GM21619 (cell line): ENCODE measurements around the gene GSC2.
A peak's percentile ranks its signal among the peaks of the same experiment; 100 is the strongest.
"Not testable (repeated sequence)": the region's sequence is repeated elsewhere in the genome, so short reads cannot be mapped to it uniquely, and the experiment has no call there.

ENCODE experiments used
- ATAC-seq: cut with Tn5 transposase; IDR thresholded peaks from one replicate; pipeline ENCODE4 v1.9.1; 2021; ENCODE audit not compliant: unreplicated experiment

The GSC2 gene

GRCh38 chr22:19178065-19178656 lies 28.1 kb upstream of the GSC2 start:
- ATAC-seq, result peak; percentile 31

GRCh38 chr22:19177164-19178064 lies 27.3 kb upstream of the GSC2 start:
- ATAC-seq, result no peak

GRCh38 chr22:19176732-19177131 lies 26.6 kb upstream of the GSC2 start:
- no peak for ATAC-seq

GRCh38 chr22:19176175-19176643 lies 26.1 kb upstream of the GSC2 start:
- ATAC-seq, result no peak

GRCh38 chr22:19175602-19176174 lies 25.6 kb upstream of the GSC2 start:
- no peak for ATAC-seq

DNA sequence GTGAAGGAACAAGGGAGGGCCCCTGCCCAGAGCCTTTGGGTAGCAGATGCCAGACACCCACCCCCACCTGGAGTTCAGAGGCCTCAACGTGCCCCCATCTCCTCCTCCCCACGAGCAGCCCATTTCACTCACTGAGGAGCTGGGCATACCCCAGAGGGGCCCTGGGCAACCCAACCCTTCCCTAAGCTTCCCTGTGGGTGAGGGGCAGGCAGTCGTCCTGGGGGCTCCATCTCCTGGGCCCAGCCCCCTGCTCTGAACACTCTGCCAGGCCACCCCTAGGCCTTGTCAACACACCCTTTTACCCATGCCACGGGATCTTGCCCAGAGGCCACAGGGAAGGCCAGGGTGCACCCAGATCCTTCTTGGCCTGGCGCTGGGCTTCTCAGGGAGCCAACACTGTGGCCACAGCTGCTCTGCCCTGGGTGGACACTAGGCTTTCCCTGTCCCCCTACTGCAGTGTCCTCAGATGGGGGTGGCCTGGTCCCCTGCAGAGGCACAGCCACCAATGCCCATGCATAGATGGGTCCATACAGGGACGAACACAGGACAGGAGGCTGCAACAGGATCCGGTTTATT lies 25.0 kb upstream of the GSC2 start:
- no peak for ATAC-seq

DNA sequence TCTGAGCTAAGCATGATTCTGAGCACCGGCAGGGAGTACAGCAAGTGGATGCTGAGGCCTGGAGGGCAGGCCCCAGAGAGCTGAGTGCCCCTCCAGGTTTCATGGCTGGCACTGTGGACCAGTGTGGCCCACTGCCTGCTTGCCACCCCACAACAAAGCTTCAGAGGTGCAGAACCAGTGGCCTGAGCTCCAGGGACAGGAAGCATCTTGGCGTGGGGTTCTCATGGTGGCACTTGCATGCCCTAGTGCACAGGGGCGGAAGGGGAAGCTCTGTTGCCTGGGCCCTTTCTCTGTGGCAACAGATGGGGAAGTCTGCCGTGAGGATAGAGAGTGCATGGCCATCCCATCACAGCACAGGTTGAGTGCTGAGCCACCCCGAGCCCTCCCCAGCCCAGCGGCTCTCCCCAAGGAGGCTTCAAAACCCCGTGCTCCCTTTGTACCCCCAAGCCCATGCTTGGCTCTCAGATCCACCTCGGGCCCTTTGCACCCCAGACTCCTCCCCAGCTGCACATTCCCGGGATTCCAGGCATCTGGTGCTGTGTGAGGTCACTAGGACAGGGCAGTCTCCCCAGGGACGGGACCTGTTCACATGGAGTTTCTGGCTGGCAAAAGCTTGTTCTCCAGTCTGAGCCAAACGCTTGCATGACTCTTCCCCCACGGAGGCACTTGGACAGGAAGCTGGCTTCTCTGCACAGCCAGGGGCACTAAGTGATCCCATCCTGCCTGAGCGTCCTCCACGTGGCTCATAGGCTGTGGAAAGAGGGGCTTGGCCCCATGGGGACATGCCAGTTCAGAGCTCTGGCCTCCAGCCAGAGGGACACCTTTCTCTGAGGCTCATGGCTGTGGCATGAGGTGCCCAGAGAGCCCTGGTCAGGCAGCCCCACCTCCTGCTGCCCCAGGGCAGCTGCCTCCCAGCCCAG lies 24.3 kb upstream of the GSC2 start:
- ATAC-seq, result no peak

DNA sequence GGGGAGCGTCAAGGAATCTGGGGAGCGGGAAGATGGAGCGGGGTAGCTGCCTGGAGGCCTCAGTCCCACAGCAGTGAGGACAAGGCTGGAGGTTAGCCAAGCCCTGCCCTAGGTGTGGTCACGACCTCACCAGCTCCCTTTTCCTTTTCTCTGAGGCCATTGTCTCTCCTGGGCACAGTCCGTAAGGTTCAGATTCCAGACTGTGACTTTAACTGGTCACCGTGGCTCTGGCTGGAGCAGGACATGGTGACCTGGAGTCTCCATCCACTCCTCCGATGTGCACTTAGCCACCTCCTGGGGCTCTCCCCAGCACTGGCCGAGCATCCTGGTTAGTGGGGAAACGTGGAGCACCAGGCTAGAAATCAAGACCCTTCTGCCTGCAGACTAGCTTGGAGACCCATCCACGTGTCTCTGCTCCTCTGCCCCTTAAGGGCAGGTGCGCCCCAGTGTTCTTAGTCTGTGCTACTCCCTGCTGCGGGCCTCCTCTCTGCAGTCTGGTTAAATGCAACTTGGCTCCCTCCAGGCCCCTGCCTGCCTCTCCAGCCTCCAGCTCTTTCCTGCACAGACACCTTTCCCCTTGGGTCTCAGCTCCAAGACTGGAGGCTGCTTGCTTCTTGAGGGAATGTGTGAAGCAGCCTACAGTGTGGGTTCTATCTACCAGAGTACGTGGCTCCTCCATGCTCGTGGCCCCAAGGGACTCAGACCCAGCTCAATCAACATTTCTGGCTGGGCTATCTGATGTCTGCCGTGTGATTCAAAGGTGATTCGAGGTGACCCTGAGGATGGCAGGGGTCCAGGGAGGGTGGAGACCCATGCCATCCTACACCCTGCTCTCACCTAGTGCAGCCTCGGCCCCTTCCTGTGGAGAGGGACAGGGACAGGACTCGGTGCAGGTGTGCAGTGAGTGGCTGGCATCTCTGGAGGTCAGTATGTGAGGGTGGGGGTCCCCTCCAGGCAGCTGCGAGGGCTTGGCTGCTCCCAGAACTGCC lies 23.2 kb upstream of the GSC2 start:
- ATAC-seq, result no peak

DNA sequence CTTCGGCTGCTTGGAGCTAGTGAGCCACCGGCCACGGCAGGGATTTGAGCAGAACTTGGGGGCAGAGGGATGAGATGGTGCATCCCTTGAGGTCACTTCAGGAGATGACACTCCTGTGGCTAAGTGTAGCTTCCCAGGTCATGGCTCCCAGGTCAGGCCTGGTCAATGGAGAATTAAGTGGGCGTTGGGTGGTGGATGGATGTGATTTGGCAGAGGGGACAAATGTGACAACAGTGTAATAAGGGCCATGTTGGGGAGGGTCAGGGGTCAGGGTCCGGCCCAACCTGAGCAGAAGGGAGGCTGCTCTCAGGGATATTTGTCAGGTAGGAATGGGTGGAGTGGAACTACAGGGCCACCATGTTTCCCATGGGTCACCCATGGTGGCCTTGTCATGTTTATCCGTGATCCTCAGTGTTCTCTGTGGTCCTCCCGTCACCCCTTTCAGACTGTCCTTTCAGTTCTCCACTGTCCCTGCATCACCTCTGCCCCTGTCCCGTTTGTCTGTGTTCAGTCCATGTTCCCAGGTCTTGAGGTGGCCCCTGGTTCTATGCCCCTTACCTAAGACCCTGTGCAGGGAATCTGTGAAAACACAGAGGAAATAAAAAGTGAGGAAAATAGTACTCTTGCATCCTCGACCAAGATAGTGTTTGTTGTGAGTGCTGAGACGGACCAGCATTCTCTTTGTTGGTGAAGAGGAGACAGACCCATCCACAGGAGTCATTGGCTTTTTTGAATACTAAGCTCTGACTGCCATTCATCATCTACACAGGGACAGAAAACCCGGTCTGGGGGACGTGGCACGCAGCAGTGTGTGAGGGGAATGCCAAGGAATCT lies 22.3 kb upstream of the GSC2 start:
- no peak for ATAC-seq

- no peak for ATAC-seq
Observed at GRCh38 chr22:19169947-19170318, 19.8 kb upstream of the GSC2 start.

DNA sequence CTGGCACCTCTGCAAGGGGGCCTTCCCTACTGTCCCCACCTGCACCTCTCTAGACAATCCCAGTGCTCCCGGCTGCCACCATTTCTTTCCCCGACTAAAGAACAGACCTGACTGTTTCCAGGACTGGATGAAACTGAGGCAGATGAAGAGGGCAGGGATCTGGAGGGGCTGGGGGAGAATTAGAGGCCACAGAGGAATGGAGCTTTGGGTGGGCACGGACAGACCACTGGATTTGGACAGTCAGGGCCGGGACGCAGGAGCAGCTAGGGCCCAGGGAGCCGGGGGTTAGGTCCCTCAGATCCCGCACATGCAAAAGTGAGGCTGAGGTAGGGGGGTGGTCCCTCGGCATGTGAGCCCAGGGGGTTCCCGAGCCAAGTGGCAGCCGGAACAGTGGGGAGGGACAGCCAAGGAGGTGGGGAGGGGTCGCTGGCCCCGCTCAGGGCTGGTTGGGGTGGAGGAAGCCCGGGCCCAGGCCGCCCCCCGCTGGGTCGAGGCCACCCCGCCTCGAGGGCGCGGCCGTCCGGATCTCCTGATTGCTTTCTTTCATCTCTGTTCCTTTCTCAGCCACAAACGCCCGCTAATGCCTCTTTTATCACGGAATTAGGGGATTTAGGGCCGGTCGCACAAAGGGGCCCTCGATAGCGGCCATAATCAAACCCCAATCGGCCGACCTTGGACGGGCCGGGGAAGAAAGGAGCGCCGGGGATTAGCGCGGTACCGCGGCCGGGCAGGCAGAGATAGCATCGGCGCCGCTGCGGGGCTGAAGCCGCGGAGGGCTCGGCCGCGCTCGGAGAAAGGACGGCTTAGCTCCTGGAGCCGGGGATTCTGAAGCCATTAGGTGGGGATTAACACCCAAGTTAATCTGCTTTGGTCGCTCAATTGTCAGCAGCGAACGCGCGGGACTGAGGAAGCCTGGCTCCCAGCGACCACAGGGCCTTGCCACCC lies 19.2 kb upstream of the GSC2 start:
- ATAC-seq, result no peak

DNA sequence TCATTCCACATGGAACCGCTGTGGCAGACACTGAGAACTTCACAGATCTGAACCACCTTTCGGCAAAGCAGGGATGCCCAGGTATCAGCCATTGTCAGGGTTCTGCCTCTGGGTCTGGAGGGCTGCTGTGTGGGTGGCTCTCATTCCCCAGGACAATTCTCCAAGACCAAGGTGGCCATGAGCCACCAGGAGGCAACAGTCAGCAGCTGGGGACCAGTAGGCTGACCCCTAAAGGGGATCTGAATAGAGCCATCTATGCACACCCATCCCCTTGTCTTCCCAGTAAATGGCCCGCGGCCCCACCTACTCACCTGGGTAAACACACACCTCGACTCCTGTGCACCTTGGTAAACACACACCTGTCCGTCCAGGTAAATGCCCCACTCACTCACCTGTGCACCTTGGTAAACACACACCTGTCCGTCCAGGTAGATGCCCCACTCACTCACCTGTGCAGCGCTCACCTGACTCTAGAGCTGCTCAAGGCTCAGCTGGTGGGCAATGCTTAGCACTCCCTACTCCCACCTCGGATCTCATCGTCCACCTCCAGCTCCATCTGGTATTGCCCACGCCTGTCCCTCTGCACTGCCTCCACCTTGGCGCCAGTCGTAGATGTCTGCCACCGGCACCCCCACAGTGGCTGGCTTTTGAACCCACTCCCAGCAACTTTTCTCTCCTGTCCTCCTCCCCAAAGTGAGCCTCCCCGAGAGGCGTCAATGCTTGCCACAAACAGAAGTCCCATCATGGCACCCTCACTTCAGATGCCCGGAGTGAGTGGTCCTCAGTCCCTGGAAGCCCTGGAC lies 18.2 kb upstream of the GSC2 start:
- ATAC-seq, result no peak

- ATAC-seq, result no peak
Observed at GRCh38 chr22:19167106-19167869, 17.2 kb upstream of the GSC2 start.

DNA sequence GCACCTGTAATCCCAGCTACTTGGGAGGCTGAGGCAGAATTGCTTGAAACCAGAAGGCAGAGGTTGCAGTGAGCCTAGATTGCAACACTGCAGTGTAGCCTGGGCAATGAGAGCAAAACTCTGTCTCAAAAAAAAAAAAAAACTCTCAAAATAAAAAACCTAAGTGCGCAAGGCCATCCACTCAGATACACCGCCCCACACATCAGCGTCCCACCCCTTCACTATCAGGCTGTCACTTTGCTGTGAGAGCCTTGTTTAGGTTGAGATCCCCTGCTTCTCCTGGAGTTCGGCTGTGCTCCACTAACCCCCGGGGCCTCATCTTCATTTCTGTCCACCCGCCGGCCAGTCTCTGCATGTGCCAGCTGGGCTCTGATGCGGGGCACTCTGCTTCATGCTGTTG lies 16.3 kb upstream of the GSC2 start:
- ATAC-seq, result no peak

GRCh38 chr22:19164425-19164824 lies 14.3 kb upstream of the GSC2 start:
- ATAC-seq, result no peak

DNA sequence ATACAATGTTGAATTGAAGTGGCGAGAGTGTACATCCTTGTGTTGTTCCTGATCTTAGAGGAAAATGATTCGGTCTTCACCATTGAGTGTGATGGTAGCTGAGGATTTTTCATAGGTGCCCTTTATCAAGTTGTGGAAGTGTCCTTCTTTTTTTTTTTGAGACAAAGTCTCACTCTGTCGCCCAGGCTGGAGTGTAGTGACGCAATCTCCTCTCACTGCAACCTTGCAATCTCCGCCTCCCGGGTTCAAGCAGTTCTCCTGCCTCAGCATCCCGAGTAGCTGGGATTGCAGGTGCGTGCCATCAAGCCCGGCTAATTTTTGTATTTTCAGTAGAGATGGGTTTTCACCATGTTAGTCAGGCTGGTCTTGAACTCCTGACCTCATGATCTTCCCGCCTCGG lies 8.6 kb upstream of the GSC2 start:
- not testable (repeated sequence) for ATAC-seq
